ENCODE results near the gene CMIP.

Gene CMIP

GRCh38 chr16:81566086-81567007 is 121.7 kb downstream of the CMIP start:
- Histone ChIP-seq H3K4me1 (ENCODE audit: control insufficient read depth in 1 of 2, insufficient read depth in 2 of 2, low read length in 2 of 2) (peaks cover 0 to 13% of the 10 kb centered on the region in 2 donors), H3K27me3 (ENCODE audit: low read depth, low read length) (no peaks in the 10 kb centered on the region), H3K36me3 (ENCODE audit: control insufficient read depth in 1 of 2, insufficient read depth in 2 of 2, low read length in 2 of 2) (no peaks in the 10 kb centered on the region), H3K4me3 (ENCODE audit: low read depth in 1 of 2, low read length in 2 of 2) (no peak overlapping the region), H3K27ac (ENCODE audit: low read length) (no peak overlapping the region), H3K9me3 (ENCODE audit: control insufficient read depth in 1 of 2, low read length in 2 of 2) (no peaks in the 10 kb centered on the region)

GRCh38 chr16:81567087-81567486 is 122.5 kb downstream of the CMIP start:
- Histone ChIP-seq H3K9me3 (ENCODE audit: control insufficient read depth in 1 of 2, low read length in 2 of 2) (no peaks in the 10 kb centered on the region), H3K27ac (ENCODE audit: low read length) (no peak overlapping the region), H3K36me3 (ENCODE audit: control insufficient read depth in 1 of 2, insufficient read depth in 2 of 2, low read length in 2 of 2) (no peaks in the 10 kb centered on the region), H3K27me3 (ENCODE audit: low read depth, low read length) (no peaks in the 10 kb centered on the region), H3K4me3 (ENCODE audit: low read depth in 1 of 2, low read length in 2 of 2) (no peak overlapping the region), H3K4me1 (ENCODE audit: control insufficient read depth in 1 of 2, insufficient read depth in 2 of 2, low read length in 2 of 2) (peaks cover 0 to 13% of the 10 kb centered on the region in 2 donors)

- peaks cover 0 to 13% of the 10 kb centered on the region in 2 donors for H3K4me1 ChIP-seq (ENCODE audit: control insufficient read depth in 1 of 2, insufficient read depth in 2 of 2, low read length in 2 of 2)
- H3K27me3 ChIP-seq (ENCODE audit: low read depth, low read length), result no peaks in the 10 kb centered on the region
- H3K9me3 ChIP-seq (ENCODE audit: control insufficient read depth in 1 of 2, low read length in 2 of 2), result no peaks in the 10 kb centered on the region
- H3K27ac ChIP-seq (ENCODE audit: low read length), result no peak overlapping the region
- no peak overlapping the region for H3K4me3 ChIP-seq (ENCODE audit: low read depth in 1 of 2, low read length in 2 of 2)
- H3K36me3 ChIP-seq (ENCODE audit: control insufficient read depth in 1 of 2, insufficient read depth in 2 of 2, low read length in 2 of 2), result no peaks in the 10 kb centered on the region
Measured at GRCh38 chr16:81567987-81568748, 123.6 kb downstream of the CMIP start.

- H3K4me3 ChIP-seq (ENCODE audit: low read depth in 1 of 2, low read length in 2 of 2), result no peak overlapping the region
- H3K4me1 ChIP-seq (ENCODE audit: control insufficient read depth in 1 of 2, insufficient read depth in 2 of 2, low read length in 2 of 2), result peaks cover 0 to 13% of the 10 kb centered on the region in 2 donors
- no peaks in the 10 kb centered on the region for H3K9me3 ChIP-seq (ENCODE audit: control insufficient read depth in 1 of 2, low read length in 2 of 2)
- H3K27me3 ChIP-seq (ENCODE audit: low read depth, low read length), result no peaks in the 10 kb centered on the region
- no peaks in the 10 kb centered on the region for H3K36me3 ChIP-seq (ENCODE audit: control insufficient read depth in 1 of 2, insufficient read depth in 2 of 2, low read length in 2 of 2)
- H3K27ac ChIP-seq (ENCODE audit: low read length), result no peak overlapping the region
Measured at GRCh38 chr16:81568749-81569087, 124.1 kb downstream of the CMIP start.

- peaks cover 0 to 13% of the 10 kb centered on the region in 2 donors for H3K4me1 ChIP-seq (ENCODE audit: control insufficient read depth in 1 of 2, insufficient read depth in 2 of 2, low read length in 2 of 2)
- H3K27me3 ChIP-seq (ENCODE audit: low read depth, low read length), result no peaks in the 10 kb centered on the region
- H3K9me3 ChIP-seq (ENCODE audit: control insufficient read depth in 1 of 2, low read length in 2 of 2), result no peaks in the 10 kb centered on the region
- no peak overlapping the region for H3K27ac ChIP-seq (ENCODE audit: low read length)
- no peaks in the 10 kb centered on the region for H3K36me3 ChIP-seq (ENCODE audit: control insufficient read depth in 1 of 2, insufficient read depth in 2 of 2, low read length in 2 of 2)
- H3K4me3 ChIP-seq (ENCODE audit: low read depth in 1 of 2, low read length in 2 of 2), result no peak overlapping the region
Measured at GRCh38 chr16:81569361-81570034, 124.9 kb downstream of the CMIP start.

GRCh38 chr16:81570151-81570846 is 125.7 kb downstream of the CMIP start:
- no peaks in the 10 kb centered on the region for H3K36me3 ChIP-seq (ENCODE audit: control insufficient read depth in 1 of 2, insufficient read depth in 2 of 2, low read length in 2 of 2)

GRCh38 chr16:81571175-81571574 is 126.6 kb downstream of the CMIP start:
- Histone ChIP-seq H3K9me3 (ENCODE audit: control insufficient read depth in 1 of 2, low read length in 2 of 2) (no peaks in the 10 kb centered on the region), H3K4me3 (ENCODE audit: low read depth in 1 of 2, low read length in 2 of 2) (no peak overlapping the region), H3K4me1 (ENCODE audit: control insufficient read depth in 1 of 2, insufficient read depth in 2 of 2, low read length in 2 of 2) (peaks cover 0 to 13% of the 10 kb centered on the region in 2 donors), H3K27ac (ENCODE audit: low read length) (no peak overlapping the region), H3K36me3 (ENCODE audit: control insufficient read depth in 1 of 2, insufficient read depth in 2 of 2, low read length in 2 of 2) (no peaks in the 10 kb centered on the region), H3K27me3 (ENCODE audit: low read depth, low read length) (no peaks in the 10 kb centered on the region)

More at GRCh38 chr16:81570151-81570846, 125.7 kb downstream of the CMIP start:
- H3K4me1 ChIP-seq (ENCODE audit: control insufficient read depth in 1 of 2, insufficient read depth in 2 of 2, low read length in 2 of 2), result peaks cover 0 to 13% of the 10 kb centered on the region in 2 donors
- H3K9me3 ChIP-seq (ENCODE audit: control insufficient read depth in 1 of 2, low read length in 2 of 2), result no peaks in the 10 kb centered on the region
- no peaks in the 10 kb centered on the region for H3K27me3 ChIP-seq (ENCODE audit: low read depth, low read length)
- H3K27ac ChIP-seq (ENCODE audit: low read length), result no peak overlapping the region
- H3K4me3 ChIP-seq (ENCODE audit: low read depth in 1 of 2, low read length in 2 of 2), result no peak overlapping the region

GRCh38 chr16:81571592-81572385 is 127.2 kb downstream of the CMIP start:
- Histone ChIP-seq H3K27ac (ENCODE audit: low read length) (no peak overlapping the region), H3K4me1 (ENCODE audit: control insufficient read depth in 1 of 2, insufficient read depth in 2 of 2, low read length in 2 of 2) (peaks cover 0 to 13% of the 10 kb centered on the region in 2 donors), H3K27me3 (ENCODE audit: low read depth, low read length) (no peaks in the 10 kb centered on the region), H3K4me3 (ENCODE audit: low read depth in 1 of 2, low read length in 2 of 2) (no peak overlapping the region), H3K36me3 (ENCODE audit: control insufficient read depth in 1 of 2, insufficient read depth in 2 of 2, low read length in 2 of 2) (no peaks in the 10 kb centered on the region), H3K9me3 (ENCODE audit: control insufficient read depth in 1 of 2, low read length in 2 of 2) (no peaks in the 10 kb centered on the region)

GRCh38 chr16:81572386-81573144 is 128.0 kb downstream of the CMIP start:
- H3K9me3 ChIP-seq (ENCODE audit: control insufficient read depth in 1 of 2, low read length in 2 of 2), result no peaks in the 10 kb centered on the region
- no peaks in the 10 kb centered on the region for H3K27me3 ChIP-seq (ENCODE audit: low read depth, low read length)
- no peaks in the 10 kb centered on the region for H3K36me3 ChIP-seq (ENCODE audit: control insufficient read depth in 1 of 2, insufficient read depth in 2 of 2, low read length in 2 of 2)
- no peak overlapping the region for H3K27ac ChIP-seq (ENCODE audit: low read length)
- H3K4me1 ChIP-seq (ENCODE audit: control insufficient read depth in 1 of 2, insufficient read depth in 2 of 2, low read length in 2 of 2), result peaks cover 0 to 13% of the 10 kb centered on the region in 2 donors
- H3K4me3 ChIP-seq (ENCODE audit: low read depth in 1 of 2, low read length in 2 of 2), result no peak overlapping the region

- peaks cover 0 to 7% of the 10 kb centered on the region in 2 donors for H3K4me1 ChIP-seq (ENCODE audit: control insufficient read depth in 1 of 2, insufficient read depth in 2 of 2, low read length in 2 of 2)
- H3K27me3 ChIP-seq (ENCODE audit: low read depth, low read length), result no peaks in the 10 kb centered on the region
- H3K36me3 ChIP-seq (ENCODE audit: control insufficient read depth in 1 of 2, insufficient read depth in 2 of 2, low read length in 2 of 2), result no peaks in the 10 kb centered on the region
- no peak overlapping the region for H3K27ac ChIP-seq (ENCODE audit: low read length)
- no peaks in the 10 kb centered on the region for H3K9me3 ChIP-seq (ENCODE audit: control insufficient read depth in 1 of 2, low read length in 2 of 2)
- no peak overlapping the region for H3K4me3 ChIP-seq (ENCODE audit: low read depth in 1 of 2, low read length in 2 of 2)
Measured at GRCh38 chr16:81573533-81574020, 129.0 kb downstream of the CMIP start.

All from muscle layer of duodenum (tissue), 2 donors.